DND-41 (cell line): ENCODE measurements around the gene ZCCHC2.

ENCODE experiments used
- EZH2 ChIP-seq: IDR thresholded peaks from 3 replicates; pipeline ENCODE4 v1.6.1; 2012; ENCODE audit warnings: borderline replicate concordance, low read depth, mild to moderate bottlenecking, moderate library complexity, low read length, inconsistent platforms; ENCODE audit not compliant: severe bottlenecking
- TF ChIP-seq, protein P1 (sequence below): IDR thresholded peaks from 2 replicates; pipeline ENCODE4 v1.5.1; 2012; ENCODE audit warnings: borderline replicate concordance, low read length, moderate library complexity, mild to moderate bottlenecking; ENCODE audit not compliant: poor library complexity, severe bottlenecking; ENCODE audit errors: extremely low read depth

DNA sequence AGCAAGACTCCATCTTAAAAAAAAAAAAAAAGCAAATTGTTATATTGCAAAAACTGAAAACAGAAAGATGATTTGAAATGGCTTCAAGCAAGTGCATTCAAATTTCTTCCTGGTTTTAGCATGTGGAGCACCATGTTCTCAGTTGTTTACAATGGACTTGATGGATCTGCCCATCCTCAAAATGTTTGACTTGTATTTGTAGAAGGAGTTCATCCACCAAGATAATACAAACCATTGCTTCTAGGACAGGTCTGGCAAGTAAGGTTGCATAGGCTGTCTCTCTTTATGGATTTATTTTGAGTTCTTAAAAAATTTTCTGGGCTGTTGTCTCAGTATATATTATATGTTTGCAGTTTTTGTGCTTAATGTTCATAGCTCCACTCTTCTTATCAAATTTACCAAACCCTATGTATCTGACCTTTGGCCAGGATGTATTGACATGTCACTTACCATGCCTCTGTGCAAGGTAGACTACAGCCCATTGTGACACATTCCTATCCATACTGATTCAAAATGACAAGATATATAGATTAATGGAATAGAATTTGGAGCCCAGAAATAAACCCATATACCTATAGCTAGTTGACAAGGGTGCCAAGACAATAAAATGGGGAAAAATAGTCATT lies 21.7 kb upstream of the ZCCHC2 start:
- TF ChIP-seq, protein P1, sequence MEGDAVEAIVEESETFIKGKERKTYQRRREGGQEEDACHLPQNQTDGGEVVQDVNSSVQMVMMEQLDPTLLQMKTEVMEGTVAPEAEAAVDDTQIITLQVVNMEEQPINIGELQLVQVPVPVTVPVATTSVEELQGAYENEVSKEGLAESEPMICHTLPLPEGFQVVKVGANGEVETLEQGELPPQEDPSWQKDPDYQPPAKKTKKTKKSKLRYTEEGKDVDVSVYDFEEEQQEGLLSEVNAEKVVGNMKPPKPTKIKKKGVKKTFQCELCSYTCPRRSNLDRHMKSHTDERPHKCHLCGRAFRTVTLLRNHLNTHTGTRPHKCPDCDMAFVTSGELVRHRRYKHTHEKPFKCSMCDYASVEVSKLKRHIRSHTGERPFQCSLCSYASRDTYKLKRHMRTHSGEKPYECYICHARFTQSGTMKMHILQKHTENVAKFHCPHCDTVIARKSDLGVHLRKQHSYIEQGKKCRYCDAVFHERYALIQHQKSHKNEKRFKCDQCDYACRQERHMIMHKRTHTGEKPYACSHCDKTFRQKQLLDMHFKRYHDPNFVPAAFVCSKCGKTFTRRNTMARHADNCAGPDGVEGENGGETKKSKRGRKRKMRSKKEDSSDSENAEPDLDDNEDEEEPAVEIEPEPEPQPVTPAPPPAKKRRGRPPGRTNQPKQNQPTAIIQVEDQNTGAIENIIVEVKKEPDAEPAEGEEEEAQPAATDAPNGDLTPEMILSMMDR = no peak
- no peak for TF ChIP-seq EZH2
